Kasumi-1 (cell line): ENCODE measurements around the gene KRT31.
A peak's percentile ranks its signal among the peaks of the same experiment; 100 is the strongest.
"Not testable (repeated sequence)": the region's sequence is repeated elsewhere in the genome, so short reads cannot be mapped to it uniquely, and the experiment has no call there.

Experiments
- DNase-seq, 2 experiments: peaks; one replicate each; lab custom pipeline; 2025; lab: John Stamatoyannopoulos, UW

KRT31 gene

DNA sequence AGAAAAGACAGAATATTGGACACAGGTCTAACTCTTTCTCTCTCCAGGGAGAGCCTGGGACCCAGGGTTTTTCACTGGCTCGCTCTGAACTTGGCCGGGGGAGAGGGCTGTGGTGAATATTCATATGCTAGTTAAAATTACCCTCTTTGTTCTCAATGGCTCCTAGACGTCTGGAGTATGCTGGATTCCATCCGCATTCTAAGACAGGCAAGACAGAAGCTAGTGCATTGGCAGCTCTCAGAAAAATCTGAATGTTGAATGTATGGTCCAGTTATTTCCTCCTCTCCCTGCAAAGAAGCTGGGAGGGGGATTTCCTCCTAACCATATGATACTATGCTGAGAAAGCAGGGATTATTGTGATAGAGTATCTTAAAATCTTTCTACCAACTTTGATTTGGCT, 9.7 kb downstream of the KRT31 start:
- DNase-seq: no peak

DNA sequence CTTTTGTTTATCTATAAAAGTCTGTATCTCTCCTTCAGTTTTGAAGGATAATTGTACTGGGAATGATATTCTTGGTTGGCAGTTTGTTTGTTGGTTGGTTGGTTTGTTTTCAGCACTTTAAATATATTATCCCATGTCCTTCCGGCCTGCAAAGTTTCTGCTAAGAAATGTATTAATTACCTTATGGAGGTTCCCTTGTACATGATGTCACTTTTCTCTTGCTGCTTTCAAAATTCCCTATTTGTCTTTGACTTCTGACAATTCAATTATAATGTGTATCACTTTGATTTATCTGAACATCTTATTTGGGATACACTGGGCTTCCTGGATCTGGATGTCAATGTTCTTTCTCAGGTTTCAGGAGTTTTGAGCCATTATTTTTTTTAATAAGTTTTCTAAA, 11.2 kb downstream of the KRT31 start:
- no peak for DNase-seq

DNA sequence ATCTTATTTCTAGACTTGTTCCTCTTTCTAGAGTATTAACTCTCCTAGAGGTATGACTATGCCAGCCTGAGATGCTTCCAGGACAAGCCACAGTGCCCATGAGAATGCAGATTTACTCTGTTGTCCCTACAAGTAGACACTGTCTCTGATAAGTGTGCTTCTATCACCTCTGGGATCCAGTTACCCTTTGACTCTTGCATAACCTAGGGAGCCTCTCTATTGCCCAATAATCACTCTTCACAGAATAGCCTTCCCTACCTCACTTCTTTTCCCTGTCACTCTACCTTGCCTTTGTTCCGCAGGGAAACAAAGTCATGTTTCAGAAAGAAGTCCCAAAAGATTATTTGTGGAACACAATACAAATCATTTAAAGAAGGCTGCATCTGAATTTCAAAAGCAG, 13.7 kb downstream of the KRT31 start:
- no peak for DNase-seq

DNA sequence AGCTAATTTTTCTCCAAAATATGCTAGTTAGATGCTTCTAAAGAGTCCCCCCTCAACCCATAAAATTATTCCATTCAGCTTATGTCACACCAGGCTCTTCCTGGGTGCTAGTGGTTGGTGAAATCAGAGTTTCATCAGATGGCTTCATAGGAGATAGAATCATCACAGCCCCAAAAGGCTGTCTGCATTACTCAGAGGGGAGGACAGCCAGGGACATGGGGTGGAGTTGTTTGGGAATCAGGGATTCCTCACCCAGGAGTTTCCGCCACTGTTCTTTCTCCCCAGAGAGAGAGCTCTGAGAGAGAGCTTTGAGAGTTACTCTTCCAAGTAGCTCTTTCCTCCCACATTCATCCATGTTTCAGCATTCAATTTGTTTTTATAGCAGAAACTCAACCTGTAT, 15.0 kb downstream of the KRT31 start:
- no peak for DNase-seq

DNA sequence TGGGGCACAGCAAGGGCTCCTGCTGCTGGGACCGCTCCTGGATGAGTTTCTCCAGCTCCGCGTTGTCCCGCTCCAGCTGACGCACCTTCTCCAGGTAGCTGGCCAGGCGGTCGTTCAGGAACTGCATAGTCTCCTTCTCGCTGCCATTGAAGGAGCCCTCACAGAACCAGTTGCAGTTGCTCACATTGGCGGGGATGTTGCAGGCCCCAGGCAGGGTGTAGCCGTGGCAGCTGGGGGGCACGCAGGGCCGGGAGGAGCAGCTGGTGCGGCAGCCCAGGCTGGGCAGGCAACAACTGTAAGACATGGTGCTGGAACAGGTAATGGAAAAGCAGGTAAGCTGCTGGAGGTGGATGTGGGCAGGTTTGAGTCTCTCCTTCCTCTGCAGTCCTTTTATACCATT, 15.5 kb downstream of the KRT31 start, which contains the start of gene KRT34:
KRT34 (minus strand) TSS at position 364 of the 400 bp plus-strand sequence; CDS start at position 304, 60 bp downstream.
- not testable (repeated sequence) for DNase-seq

DNA sequence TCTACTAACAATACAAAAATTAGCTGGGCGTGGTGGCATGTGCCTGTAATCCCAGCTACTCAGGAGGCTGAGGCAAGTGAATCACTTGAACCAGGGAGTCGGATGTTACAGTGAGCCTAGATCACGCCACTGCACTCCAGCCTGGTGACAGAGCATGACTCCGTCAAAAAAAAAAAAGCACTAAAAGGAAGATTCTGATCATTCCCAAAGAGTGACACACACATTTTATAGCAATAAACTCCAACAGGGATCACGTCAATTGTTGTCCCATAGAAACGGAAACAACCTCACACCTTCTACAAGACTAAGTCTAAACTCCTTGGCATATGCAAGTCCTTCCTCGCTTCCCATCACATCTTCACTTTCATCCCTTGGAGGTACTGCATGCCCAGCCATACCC, 17.3 kb downstream of the KRT31 start:
- DNase-seq: not testable (repeated sequence)

DNA sequence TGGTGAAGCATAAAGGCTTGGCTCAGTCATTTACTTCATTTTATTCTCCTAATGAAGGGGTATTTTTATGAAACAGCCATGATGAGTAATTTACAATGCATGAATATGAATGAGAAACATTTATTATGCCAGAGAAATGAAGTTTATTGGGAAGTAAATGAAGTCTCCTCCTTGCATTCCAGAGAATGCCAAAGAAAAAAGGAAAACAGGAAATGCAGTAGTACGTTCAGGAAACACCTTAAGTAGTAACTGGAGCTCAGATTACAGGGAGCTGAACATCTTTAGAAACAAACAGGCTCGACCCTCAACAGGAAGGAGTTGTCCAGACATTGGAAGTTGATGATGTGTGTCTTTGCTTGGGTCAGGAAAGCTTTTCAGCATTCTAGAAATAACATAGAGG, 19.9 kb downstream of the KRT31 start:
- DNase-seq: no peak

DNA sequence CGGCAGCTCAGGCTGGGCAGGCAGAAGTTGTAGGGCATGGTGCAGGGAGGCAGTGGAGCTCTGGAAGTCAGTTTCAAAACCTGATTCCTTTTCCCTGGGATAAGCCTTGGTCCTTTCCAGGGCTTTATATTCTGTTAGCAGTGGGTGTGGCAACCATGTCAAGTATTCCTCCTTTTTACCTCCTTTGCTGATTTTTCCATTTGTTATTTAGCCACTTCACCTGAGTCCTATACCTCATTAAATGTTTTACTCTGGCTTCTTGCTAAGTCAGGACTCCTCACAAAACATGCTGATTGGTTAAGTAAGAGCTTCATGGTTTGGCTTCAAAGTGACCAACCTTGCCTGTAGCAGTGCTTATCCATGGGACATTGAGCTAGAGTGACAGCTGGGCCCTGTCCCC, 27.7 kb downstream of the KRT31 start, which contains the start of gene KRT33B:
KRT33B (minus strand) TSS at position 101 of the 400 bp plus-strand sequence; CDS start at position 38, 63 bp downstream.
- DNase-seq: no peak

DNA sequence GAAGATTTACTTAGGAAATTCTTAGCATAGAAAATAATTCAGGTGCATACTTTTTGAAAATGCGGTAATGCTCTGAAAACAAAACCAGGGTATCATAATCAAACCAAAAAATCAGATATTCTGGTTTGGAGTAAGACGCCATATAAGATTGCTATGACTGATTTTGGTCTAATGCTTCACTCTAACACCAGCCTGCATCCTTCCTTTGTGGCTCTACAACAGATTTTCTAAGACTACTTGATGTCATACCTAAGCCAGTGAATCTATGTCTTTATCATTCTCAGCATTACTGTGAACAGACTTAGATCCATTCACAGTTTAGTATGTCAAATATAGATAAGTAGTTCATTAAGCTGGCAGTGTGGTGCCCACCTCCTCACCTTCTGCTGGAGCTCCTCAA, 28.4 kb downstream of the KRT31 start:
- DNase-seq: no peak

DNA sequence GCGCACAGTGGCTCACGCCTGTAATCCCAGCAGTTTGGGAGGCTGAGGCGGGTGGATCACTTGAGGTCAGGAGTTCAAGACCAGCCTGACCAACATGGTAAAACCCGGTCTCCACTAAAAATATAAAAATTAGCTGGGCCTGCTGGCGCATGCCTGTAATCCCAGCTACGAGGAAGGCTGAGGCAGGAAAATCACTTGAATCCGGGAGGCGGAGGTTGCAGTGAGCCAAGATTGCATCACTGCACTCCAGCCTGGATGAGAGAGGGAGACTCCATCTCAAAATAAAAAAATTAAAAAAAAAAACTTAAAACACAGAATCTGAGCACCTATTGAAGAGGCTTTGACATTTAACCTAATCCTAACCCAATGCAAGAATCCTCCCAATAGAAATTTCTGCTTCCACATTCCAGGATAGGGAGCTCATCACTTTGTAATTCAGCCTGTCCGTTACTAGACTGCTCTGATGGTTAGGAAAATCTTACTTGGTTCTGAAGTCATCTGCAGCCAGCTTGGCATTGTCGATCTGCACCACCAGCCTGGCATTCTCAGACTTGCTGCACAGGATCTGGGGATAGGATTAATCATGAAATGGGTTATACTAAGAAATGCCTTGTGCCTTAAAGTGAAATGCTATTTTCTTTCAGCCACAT, 29.9 kb downstream of the KRT31 start:
- no peak for DNase-seq

DNA sequence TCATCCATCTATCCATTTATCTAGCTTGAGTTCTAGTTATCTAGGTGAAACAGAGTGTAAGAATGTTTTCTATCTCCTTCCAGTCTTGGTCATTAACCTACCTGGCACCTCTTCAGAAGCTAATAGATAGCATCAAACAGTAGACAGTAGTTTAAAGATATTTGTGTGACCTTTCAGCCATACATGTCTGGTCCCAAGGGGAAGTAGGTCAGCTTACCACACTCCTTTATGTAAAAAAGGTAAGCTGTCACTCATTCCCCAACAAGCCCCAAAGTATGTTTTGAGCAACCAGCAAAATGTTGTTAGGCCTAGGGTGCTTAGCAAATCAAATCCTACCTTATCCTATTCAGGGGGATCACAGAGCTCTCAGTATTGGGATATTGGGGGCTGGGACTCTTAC, 31.3 kb downstream of the KRT31 start:
- no peak for DNase-seq

DNA sequence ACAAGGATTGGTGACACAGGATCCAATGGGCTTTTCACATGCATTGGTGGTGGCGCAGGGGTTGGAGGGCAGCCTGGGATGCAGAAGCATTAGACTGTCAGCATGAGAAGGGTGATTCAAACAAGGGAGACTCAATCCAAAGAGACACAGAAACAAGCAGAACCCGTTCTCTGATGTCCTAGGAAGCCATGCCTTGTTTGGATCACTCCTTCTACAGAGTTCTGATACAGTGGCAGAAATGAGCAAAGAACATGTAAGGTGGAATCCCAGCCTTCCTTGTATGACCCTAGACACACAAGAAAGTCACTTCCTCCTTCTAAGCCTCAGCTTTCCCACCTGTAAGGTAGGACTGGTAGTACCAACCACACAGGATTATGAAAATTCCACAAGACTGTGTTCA, 33.5 kb downstream of the KRT31 start:
- no peak for DNase-seq

DNA sequence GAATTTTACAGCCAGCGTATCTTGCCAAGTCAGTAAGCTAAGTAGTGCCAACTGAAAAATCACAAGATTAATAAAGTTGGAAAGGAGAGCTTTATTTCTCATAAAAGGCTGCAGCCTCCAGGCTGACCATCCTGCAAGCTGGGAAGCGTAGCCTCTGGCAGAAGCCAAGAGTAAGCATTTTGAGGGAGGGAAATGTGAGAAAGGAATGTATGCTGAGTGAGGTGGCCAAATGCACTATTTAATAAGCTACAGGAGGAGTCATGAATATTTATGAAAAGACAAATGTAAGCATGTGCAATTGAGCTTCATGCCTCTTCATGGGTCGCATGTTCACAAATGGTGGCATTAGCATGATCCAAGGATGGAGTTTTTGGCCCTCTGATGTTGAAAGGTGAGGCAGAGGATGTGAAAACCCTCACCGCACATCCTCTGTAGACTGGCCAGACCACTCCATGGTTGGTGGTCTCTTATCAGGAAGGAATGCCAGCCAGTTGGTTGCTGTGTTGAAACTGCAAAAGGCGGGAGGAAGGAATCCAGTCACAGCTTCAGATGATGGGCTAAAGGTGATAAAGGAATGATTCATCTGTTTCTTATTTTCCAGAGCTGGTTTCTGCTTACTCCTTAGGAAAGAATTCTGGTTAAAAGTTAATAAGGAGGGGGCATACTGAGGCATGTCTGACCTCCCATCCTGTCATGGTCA, 37.0 kb downstream of the KRT31 start:
- no peak for DNase-seq

DNA sequence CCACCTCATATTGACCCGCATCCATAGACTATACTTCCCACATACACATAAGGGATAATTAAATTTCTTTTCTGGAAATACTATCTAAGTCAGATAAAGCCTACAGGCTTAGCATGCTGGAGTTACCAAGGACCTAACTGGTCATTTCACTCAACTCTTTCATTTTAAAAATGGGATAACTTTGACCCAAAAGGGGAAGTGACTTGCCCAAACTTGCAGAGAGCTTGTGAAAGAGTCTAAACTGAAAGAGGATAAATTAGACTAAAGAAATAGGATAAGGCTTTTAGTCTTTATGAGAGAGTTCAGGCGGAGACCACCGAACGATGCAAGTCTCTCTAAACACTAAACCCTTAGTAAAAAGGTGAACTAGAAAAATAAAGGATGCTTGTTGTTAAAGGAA, 42.9 kb downstream of the KRT31 start:
- peak in 1 of 2 experiments; percentile 0 for DNase-seq

DNA sequence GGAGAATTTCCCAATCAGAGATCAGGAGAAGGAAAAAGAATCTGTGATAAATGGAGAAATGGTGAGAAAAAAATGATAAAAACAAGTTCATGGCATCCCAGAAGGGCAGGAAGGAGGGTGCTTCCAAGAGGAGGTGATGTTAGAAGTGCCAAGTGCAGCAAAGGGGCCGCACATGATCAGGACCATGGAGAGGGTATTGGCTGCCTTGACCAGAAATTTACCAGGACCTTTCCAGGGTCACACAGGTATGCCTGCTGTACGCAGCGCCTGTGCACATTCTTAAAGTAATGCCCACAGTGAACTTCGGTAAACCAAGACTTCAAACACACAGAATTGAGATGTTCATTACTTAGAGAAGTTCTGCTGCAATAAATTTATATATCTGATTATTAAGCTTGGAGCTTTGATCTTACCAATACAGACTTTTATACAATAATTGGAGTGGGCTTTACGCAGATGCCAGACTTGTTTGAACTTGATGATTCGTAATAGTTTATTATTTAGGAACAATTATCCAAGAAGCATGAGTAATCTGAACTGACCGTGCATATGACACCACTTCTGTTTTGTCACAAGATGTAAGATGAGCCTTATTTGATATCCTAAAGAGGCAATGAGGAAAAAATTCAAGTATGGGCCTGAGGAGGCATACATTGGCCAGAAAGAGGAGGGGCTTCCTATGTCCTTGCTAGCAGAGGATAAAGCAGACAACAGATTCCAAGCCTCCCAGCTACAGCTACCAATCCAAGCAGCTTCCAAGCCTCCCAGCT, 44.6 kb downstream of the KRT31 start:
- DNase-seq: no peak

DNA sequence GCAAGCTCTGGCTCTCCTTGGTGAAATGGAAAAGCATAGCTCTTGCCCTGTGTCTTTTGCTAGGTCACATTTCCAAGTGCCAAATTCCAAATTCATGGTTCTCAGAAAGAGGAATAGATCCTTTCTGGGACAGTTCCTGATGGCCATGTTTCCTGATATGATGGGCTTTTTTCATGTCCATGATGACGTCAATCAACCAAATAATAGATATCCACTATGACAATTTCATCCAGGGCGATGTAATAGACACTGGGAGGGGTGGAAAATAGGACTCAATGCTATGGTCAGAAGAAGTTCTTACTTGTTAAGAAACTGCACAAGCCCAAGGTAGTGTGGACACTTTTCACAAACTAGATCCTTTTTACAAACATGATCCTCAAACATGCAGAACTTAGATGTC, 46.2 kb downstream of the KRT31 start:
- DNase-seq: no peak

DNA sequence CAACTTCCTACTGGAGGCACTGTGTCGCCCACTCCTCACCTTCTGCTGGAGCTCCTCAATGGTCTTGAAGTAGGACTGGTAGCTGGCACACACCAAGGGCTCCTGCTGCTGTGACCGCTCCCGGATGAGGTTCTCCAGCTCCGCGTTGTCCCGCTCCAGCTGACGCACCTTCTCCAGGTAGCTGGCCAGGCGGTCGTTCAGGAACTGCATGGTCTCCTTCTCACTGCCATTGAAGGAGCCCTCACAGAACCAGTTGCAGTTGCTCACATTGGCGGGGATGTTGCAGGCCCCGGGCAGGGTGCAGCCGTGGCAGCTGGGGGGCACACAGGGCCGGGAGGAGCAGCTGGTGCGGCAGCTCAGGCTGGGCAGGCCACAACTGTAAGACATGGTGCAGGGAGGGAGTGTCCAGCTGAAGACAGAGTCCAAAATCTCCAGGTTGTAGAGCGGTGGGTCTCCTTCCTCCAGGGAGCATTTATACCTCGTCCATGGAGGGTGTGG, 47.0 kb downstream of the KRT31 start, which contains the start of gene KRT33A:
KRT33A (minus strand) TSS at position 448 of the 498 bp plus-strand sequence; CDS start at position 387, 61 bp downstream.
- DNase-seq: not testable (repeated sequence)

DNA sequence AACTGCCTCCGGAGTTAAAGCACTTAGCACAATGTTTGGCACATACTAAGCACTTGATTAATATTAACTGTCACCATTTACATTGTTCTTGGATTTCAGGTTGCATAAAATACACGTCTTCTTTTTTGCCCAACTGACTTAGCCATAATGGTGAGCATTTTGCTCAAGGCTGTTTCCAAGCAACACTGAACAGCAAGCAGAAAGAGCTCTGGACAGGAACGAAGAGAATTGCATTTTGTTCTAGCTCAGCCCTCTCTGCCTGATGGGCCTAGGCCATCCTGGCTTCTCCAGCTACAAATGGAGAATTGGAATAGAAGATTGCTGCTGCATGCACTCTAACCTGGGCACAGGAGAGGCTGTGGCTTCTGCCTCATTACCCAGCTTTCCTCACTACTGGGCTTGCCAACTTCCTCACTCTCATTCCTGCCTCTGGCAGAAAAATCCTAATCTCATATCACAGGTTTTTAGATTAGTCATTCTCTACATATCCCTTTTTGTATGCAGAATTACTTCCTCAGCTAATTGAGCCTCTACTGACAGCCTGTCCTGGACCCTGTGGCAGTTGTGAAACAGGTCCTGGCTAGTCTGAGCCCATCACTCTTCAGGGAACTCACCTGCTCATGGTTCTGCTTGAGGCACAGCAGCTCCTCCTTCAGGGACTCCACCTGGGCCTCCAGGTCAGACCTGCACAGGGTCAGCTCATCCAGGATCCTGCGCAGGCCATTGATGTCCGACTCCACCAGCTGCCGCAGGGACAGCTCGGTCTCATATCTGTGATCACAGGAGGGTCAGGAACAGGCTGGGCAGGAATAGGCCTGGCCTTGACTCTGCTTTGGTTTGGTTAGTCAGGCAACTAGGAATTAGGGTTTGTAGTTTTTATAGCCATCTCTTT, 49.3 kb downstream of the KRT31 start:
- no peak for DNase-seq

DNA sequence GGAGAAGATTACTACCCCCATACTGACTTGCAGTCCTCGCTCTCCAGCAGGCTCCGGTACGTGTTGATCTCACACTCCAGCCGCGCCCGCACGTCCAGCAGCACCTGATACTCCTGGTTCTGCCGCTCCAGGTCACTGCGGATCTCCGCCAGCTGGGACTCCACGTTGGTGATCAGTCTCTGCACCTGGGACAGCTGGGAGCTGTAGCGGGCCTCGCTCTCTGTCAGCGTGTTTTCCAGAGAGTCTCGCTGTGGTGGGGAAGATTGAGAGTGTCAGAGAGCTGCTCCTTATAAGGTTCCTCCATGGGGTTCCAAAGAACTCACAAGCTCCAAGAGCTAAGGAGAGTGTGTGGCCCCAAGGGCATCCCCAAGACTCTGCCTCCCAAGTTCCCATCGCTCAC, 51.0 kb downstream of the KRT31 start:
- DNase-seq: not testable (repeated sequence)

DNA sequence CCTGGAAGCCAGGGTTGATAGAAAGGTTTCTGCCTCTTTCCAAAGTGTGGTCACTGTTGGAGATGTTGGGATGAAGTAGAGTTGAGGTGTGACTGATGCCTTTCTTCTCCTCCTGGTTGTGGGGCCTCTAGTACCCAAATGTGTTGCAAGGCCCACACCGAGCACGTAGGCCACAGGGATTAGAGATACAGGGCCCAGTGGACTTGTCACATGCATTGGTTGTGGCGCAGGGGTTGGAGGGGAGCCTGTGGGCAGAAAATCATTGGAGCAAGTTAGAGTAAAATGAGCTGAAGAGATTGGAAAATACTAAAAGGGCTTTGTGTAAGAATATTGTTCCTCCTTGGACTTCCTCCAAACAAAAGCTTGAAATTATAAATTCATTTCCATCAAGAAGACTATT, 51.4 kb downstream of the KRT31 start:
- no peak for DNase-seq
